LNCaP clone FGC (cell line): ENCODE results near the gene NEK9.

Source experiments
- DNase-seq: peaks from one replicate; pipeline ENCODE4 v3.0.0-alpha.2; 2011; ENCODE audit warnings: low read depth
- H3K4me3 ChIP-seq: 2 replicates; pipeline ENCODE4 v1.5.1; 2011; ENCODE audit warnings: mild to moderate bottlenecking, low read depth, low read length, control low read depth
- TF ChIP-seq, protein P1 (sequence below): IDR thresholded peaks from 2 replicates; pipeline ENCODE4 v1.5.1; 2012; ENCODE audit warnings: mild to moderate bottlenecking; ENCODE audit not compliant: control insufficient read depth, insufficient read depth; ENCODE audit errors: extremely low read depth

NEK9 gene

DNA sequence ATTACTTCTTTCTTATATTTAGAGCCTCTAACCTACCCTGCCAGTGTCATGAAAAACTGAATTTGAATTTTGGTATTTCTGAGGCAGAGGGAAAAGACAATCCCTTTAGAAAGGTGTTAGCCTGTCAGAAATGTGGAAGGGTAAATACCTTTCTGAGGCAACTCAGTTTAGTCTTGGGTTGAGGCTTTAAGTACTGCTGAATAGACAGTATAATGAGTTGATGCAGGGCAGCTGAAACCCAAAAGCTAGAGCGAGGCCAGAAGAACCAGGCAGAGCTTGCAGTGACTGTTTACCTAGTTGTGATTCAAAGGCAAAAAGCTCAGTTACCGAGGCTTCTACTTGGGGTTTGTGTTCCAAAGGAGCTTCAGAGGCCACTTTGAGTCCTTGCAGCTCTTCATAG lies 38.7 kb downstream of the NEK9 start:
- H3K4me3 ChIP-seq, result no peak overlapping the region
- DNase-seq, result no peak
- TF ChIP-seq, protein P1, sequence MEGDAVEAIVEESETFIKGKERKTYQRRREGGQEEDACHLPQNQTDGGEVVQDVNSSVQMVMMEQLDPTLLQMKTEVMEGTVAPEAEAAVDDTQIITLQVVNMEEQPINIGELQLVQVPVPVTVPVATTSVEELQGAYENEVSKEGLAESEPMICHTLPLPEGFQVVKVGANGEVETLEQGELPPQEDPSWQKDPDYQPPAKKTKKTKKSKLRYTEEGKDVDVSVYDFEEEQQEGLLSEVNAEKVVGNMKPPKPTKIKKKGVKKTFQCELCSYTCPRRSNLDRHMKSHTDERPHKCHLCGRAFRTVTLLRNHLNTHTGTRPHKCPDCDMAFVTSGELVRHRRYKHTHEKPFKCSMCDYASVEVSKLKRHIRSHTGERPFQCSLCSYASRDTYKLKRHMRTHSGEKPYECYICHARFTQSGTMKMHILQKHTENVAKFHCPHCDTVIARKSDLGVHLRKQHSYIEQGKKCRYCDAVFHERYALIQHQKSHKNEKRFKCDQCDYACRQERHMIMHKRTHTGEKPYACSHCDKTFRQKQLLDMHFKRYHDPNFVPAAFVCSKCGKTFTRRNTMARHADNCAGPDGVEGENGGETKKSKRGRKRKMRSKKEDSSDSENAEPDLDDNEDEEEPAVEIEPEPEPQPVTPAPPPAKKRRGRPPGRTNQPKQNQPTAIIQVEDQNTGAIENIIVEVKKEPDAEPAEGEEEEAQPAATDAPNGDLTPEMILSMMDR, result no peak

DNA sequence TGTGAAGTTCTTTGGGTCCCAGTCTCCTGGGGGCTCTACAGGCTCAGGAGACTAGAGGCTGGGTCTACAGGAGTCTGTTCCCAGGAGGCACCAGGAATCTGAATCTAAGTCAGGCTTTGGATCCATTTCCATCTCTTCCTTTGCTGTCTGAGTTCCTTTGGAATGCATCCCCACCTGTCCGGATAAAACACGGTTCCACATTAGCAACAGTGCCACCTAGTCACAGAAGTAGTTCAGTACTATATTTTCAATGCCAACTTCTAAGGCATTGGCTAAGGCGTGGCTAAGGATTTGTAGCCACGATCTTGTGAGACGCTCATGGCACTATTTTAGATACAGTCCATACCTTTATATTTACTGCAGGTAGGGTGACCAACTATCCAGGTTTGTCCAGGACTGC lies 42.3 kb downstream of the NEK9 start:
- no peak for DNase-seq

DNA sequence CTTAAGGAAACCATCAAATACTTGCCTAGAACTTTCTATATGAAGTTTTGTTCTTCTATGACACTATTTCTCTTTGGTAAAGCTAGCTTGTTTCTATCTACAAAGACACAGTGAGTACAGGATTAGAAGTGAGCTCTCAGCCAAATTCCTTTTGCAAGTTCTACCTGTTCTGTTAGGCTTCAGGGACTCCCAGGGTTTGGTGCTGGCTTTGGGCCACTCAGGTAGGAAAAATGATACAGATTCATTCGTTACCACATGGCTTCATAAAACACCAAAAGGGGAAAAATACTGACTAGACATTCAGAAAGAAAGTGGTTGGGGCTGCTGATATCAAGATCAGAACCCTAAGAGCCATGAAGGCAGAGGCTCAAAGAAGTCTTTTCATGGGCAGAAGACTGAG lies 43.6 kb downstream of the NEK9 start:
- no peak overlapping the region for H3K4me3 ChIP-seq
- no peak for DNase-seq
- TF ChIP-seq, protein P1, result no peak

More for the DNA sequence above, 42.3 kb downstream of the NEK9 start:
- TF ChIP-seq, protein P1, result peak; percentile 52
- H3K4me3 ChIP-seq, result no peak overlapping the region

DNA sequence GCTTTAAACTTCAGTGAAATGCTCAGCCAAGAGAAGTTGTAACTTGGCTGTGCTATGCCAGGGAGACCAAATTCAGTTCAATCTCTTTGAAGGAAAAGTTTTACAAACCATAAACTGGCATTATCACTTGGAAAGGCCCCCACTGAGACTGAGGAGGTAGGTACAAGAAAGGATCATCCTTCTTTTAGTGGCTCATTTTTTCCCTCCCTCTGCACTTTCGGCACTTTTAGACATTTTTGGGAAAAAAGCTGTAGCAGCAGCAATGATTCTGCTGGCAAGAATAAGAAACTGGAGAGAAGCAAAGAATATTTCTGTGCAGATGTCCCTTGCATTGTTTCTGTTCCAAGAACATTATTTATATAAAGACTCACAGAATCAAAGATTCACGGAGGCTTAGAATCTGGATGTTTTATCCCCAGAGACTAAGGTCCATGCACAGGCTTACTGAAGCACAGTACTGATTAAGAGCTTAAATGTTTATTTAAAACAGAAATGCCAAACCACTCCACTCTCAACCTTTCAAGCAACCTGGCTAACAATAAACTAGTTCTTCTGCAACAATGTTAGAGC lies 45.1 kb downstream of the NEK9 start:
- no peak for DNase-seq
- TF ChIP-seq, protein P1, result no peak
- no peak overlapping the region for H3K4me3 ChIP-seq

DNA sequence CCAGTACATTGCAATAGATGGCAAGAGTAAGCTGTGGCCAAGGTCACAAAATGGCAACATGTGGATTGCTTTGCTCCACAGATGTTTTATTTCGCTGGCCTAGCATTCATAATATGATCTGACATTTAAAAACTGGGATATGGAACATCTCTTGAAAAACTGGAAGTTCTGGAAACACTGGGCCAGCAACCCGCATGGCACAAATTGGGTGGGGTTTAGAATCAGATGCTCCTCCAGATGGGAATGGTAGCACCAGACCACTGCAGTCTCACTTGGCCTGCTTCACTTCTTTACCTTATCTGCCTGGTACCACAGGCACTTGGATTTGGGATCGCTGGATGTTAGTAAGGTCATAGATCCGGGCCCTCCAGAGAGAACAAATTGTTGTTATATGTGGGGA lies 47.3 kb downstream of the NEK9 start:
- no peak overlapping the region for H3K4me3 ChIP-seq
- TF ChIP-seq, protein P1, result no peak
- DNase-seq, result no peak

DNA sequence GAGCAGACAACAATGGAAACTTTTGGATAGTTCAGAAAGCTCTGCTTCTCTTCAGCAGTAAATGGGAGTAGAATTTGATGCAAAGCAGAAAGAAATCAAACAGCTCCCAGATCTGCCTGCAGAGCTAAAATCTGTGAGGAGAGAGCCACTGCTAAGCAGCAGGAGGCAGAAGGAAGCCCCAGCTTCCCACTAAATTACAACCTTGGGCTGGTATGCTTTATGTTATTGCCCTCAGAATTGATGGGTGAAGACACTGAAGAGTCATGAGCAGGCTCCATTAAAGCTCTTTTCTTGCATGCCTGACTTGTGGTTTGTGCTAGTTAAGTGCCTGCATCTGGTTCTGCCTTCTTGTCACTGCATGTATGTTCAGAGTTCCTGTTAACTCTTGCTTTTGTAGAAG lies 49.1 kb downstream of the NEK9 start:
- TF ChIP-seq, protein P1, result no peak
- no peak overlapping the region for H3K4me3 ChIP-seq
- DNase-seq, result no peak

DNA sequence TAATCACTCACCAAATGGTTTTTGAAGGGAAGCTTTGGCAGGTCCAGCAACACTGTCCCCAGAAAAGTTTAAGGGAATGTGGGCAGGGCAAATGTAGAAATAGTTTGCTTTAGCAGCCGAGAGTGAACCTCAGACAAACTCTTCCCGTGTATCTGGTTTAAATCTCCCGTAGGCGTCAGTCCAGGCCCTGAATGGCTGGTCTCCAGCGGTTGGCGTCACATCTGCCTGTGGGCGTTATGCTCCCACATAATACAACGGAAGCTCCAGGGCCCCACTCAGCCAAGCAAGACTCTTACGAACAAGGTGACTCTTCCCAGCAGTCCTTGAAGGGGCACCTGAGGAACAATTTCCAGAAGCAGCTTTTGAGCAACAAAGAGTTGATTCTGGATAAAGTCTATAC lies 56.5 kb downstream of the NEK9 start:
- peak overlapping the region; percentile 56 for H3K4me3 ChIP-seq
- TF ChIP-seq, protein P1, result no peak
- no peak for DNase-seq
